PC-3 (cell line): ENCODE measurements around the gene HPCA.

Source experiments
- EZH2phosphoT487 ChIP-seq: fragments of 300-600 bp; sonication (generic); IDR thresholded peaks from 2 replicates; pipeline ENCODE4 v1.6.1; 2018; ENCODE audit warnings: mild to moderate bottlenecking, antibody characterized with exemption, low read length, borderline replicate concordance
- TF ChIP-seq, protein P1 (sequence below): fragments of 300-600 bp; sonication (generic); conservative IDR thresholded peaks from 2 replicates; pipeline ENCODE4 v1.5.1; 2017; ENCODE audit warnings: antibody characterized with exemption, low read depth, mild to moderate bottlenecking, low read length

DNA sequence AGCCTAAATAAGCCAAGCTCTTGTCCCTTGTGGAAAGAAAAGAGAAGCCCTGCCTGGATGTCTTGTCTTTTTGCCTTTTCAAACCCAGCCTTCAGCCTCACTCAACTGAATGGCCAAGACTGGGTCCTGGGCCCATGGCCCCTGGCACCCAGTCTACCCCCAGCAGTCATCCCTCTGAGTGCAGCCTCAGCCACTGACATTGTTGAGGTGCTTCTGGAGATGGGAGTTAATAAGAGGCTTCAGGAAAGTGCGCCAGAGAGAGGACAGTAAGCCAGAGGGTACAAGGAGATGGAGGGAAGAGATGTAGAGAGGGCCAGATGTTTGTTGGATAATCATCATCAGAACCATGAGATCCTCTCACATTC, 22.4 kb upstream of the HPCA start:
- TF ChIP-seq, protein P1, sequence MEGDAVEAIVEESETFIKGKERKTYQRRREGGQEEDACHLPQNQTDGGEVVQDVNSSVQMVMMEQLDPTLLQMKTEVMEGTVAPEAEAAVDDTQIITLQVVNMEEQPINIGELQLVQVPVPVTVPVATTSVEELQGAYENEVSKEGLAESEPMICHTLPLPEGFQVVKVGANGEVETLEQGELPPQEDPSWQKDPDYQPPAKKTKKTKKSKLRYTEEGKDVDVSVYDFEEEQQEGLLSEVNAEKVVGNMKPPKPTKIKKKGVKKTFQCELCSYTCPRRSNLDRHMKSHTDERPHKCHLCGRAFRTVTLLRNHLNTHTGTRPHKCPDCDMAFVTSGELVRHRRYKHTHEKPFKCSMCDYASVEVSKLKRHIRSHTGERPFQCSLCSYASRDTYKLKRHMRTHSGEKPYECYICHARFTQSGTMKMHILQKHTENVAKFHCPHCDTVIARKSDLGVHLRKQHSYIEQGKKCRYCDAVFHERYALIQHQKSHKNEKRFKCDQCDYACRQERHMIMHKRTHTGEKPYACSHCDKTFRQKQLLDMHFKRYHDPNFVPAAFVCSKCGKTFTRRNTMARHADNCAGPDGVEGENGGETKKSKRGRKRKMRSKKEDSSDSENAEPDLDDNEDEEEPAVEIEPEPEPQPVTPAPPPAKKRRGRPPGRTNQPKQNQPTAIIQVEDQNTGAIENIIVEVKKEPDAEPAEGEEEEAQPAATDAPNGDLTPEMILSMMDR, result no peak
- no peak for TF ChIP-seq EZH2phosphoT487
